Neural cell (in vitro differentiated cells): ENCODE measurements around the gene RFC3.

Source experiments
- CTCF ChIP-seq: fragments of 450-650 bp; IDR thresholded peaks from 2 replicates; pipeline ENCODE4 v1.5.1; 2014; ENCODE audit warnings: antibody characterized with exemption, mild to moderate bottlenecking, moderate library complexity; ENCODE audit not compliant: poor library complexity, severe bottlenecking
- EZH2 ChIP-seq: fragments of 200-600, 300-800 bp; shearing (Covaris generic), sonication (generic); IDR thresholded peaks from 2 replicates; pipeline ENCODE4 v1.6.1; 2014; ENCODE audit warnings: antibody characterized with exemption, low read length, borderline replicate concordance, mild to moderate bottlenecking; ENCODE audit not compliant: insufficient read depth, poor library complexity, severe bottlenecking
- POLR2AphosphoS5 ChIP-seq: IDR thresholded peaks from 2 replicates; pipeline ENCODE4 v1.6.1; 2012
- REST ChIP-seq: IDR thresholded peaks from 2 replicates; pipeline ENCODE4 v1.6.1; 2012; ENCODE audit warnings: borderline replicate concordance

GRCh38 chr13:33816912-33817311 lies 1.0 kb upstream of the RFC3 start:
- TF ChIP-seq EZH2 (no peak), POLR2AphosphoS5 (no peak), REST (no peak), CTCF (no peak)
